GM21447 (cell line): Measurements from ENCODE around the gene KIRREL1.

Experiments
- ATAC-seq: cut with Tn5 transposase; IDR thresholded peaks from one replicate; pipeline ENCODE4 v1.9.1; 2021; ENCODE audit not compliant: unreplicated experiment

KIRREL1 gene

GRCh38 chr1:158028969-158029368 is 35.5 kb downstream of the KIRREL1 start:
- no peak for ATAC-seq

GRCh38 chr1:158035014-158035413 is 41.6 kb downstream of the KIRREL1 start:
- no peak for ATAC-seq

- no peak for ATAC-seq
Observed at GRCh38 chr1:158035976-158036583, 42.6 kb downstream of the KIRREL1 start.

- ATAC-seq = no peak
Observed at GRCh38 chr1:158037008-158037865, 43.8 kb downstream of the KIRREL1 start.

GRCh38 chr1:158037866-158038359 is 44.5 kb downstream of the KIRREL1 start:
- no peak for ATAC-seq

GRCh38 chr1:158038793-158039192 is 45.3 kb downstream of the KIRREL1 start:
- no peak for ATAC-seq

- ATAC-seq = no peak
Observed at GRCh38 chr1:158039380-158039779, 45.9 kb downstream of the KIRREL1 start.

- no peak for ATAC-seq
Observed at GRCh38 chr1:158040323-158040722, 46.9 kb downstream of the KIRREL1 start.

- ATAC-seq = no peak
Observed at GRCh38 chr1:158043232-158043631, 49.8 kb downstream of the KIRREL1 start.

- ATAC-seq = no peak
Observed at GRCh38 chr1:158045639-158046038, 52.2 kb downstream of the KIRREL1 start.

GRCh38 chr1:158046715-158047510 is 53.5 kb downstream of the KIRREL1 start:
- no peak for ATAC-seq

- ATAC-seq = no peak
Observed at GRCh38 chr1:158048371-158049067, 55.1 kb downstream of the KIRREL1 start.

- ATAC-seq = no peak
Observed at GRCh38 chr1:158049853-158050252, 56.4 kb downstream of the KIRREL1 start.

GRCh38 chr1:158053276-158053675 is 59.8 kb downstream of the KIRREL1 start:
- ATAC-seq = no peak

- no peak for ATAC-seq
Observed at GRCh38 chr1:158054721-158055120, 61.3 kb downstream of the KIRREL1 start.

- ATAC-seq = no peak
Observed at GRCh38 chr1:158055854-158056253, 62.4 kb downstream of the KIRREL1 start.

GRCh38 chr1:158056498-158056897 is 63.1 kb downstream of the KIRREL1 start:
- no peak for ATAC-seq

- ATAC-seq = no peak
Observed at GRCh38 chr1:158058237-158058985, 65.0 kb downstream of the KIRREL1 start.

GRCh38 chr1:158059984-158060383 is 66.5 kb downstream of the KIRREL1 start:
- no peak for ATAC-seq

GRCh38 chr1:158062174-158062573 is 68.7 kb downstream of the KIRREL1 start:
- ATAC-seq = no peak
